Activated T-cell treated with anti-CD3 and anti-CD28 coated beads, Interleukin-2, amount 50 U/mL, for 24 hours (primary cell): ENCODE results near the gene ZNF469.

Source experiments
- DNase-seq: peaks from one replicate; pipeline ENCODE4 v3.0.0-alpha.2; 2020
- H3K27ac Mint-ChIP-seq: 2 replicates; pipeline ENCODE4 v1.8.0; 2020; ENCODE audit warnings: mild to moderate bottlenecking, mixed read lengths
- H3K27me3 Mint-ChIP-seq: 2 replicates; pipeline ENCODE4 v1.8.0; 2020; ENCODE audit warnings: mixed read lengths
- H3K36me3 Mint-ChIP-seq: 2 replicates; pipeline ENCODE4 v1.8.0; 2020; ENCODE audit warnings: low read depth, mixed read lengths
- H3K4me1 Mint-ChIP-seq: 2 replicates; pipeline ENCODE4 v1.8.0; 2020; ENCODE audit warnings: low read depth, mixed read lengths
- H3K4me3 Mint-ChIP-seq: 2 replicates; pipeline ENCODE4 v1.8.0; 2020; ENCODE audit warnings: mild to moderate bottlenecking, moderate library complexity, mixed read lengths
- H3K9me3 Mint-ChIP-seq: 2 replicates; pipeline ENCODE4 v1.8.0; 2020; ENCODE audit warnings: mixed read lengths

Gene ZNF469

GRCh38 chr16:88387180-88387765 is 4.5 kb downstream of the ZNF469 start:
- H3K4me1 Mint-ChIP-seq = peaks cover 8% of the 10 kb centered on the region
- no peaks in the 10 kb centered on the region for H3K9me3 Mint-ChIP-seq
- DNase-seq = no peak
- H3K36me3 Mint-ChIP-seq = no peaks in the 10 kb centered on the region
- peaks cover 49% of the 10 kb centered on the region for H3K27me3 Mint-ChIP-seq
- no peak overlapping the region for H3K27ac Mint-ChIP-seq
- no peak overlapping the region for H3K4me3 Mint-ChIP-seq

- Mint-ChIP-seq H3K4me1 (peaks cover 5% of the 10 kb centered on the region), H3K36me3 (no peaks in the 10 kb centered on the region), H3K27ac (no peak overlapping the region), H3K27me3 (peaks cover 51% of the 10 kb centered on the region), H3K9me3 (no peaks in the 10 kb centered on the region), H3K4me3 (no peak overlapping the region)
- DNase-seq = no peak
Observed at GRCh38 chr16:88387941-88388627, 5.3 kb downstream of the ZNF469 start.

GRCh38 chr16:88389191-88389590 is 6.4 kb downstream of the ZNF469 start:
- Mint-ChIP-seq H3K27ac (no peak overlapping the region), H3K27me3 (peaks cover 51% of the 10 kb centered on the region), H3K4me1 (peaks cover 2% of the 10 kb centered on the region), H3K4me3 (no peak overlapping the region), H3K9me3 (no peaks in the 10 kb centered on the region), H3K36me3 (no peaks in the 10 kb centered on the region)
- DNase-seq = no peak

DNA sequence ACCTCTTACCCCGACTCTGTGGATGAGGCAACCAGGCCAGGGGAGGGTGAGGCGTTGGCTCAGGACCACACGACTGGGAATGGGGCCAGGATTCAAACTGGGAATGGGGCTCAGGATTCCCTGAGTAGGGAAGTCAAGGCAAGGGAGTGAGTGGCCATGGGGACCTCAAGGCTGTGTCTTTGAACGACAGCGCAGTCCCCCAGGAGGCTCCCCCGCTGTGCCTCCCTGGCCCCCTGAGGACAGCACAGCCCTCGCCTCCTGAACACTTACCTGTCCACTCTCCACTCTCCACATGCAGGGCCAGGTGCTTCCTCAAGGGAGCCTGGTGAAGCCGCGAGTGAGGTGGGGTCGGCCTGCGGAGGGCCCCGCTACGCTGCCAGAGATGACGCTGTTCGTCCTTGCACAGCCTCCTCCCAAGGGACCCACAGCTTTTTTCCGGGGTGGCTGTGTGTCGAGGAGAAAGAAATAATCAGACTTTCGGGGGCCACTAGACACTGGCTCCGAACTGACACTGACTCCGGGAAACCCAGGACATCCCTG is 6.9 kb downstream of the ZNF469 start:
- Mint-ChIP-seq H3K4me1 (no peaks in the 10 kb centered on the region), H3K9me3 (no peaks in the 10 kb centered on the region), H3K36me3 (no peaks in the 10 kb centered on the region), H3K27me3 (peaks cover 51% of the 10 kb centered on the region), H3K27ac (no peak overlapping the region), H3K4me3 (no peak overlapping the region)
- DNase-seq = no peak

GRCh38 chr16:88390265-88390664 is 7.5 kb downstream of the ZNF469 start:
- peaks cover 48% of the 10 kb centered on the region for H3K27me3 Mint-ChIP-seq
- H3K4me3 Mint-ChIP-seq = no peak overlapping the region
- DNase-seq = no peak
- no peaks in the 10 kb centered on the region for H3K9me3 Mint-ChIP-seq
- no peaks in the 10 kb centered on the region for H3K36me3 Mint-ChIP-seq
- no peaks in the 10 kb centered on the region for H3K4me1 Mint-ChIP-seq
- H3K27ac Mint-ChIP-seq = no peak overlapping the region

DNA sequence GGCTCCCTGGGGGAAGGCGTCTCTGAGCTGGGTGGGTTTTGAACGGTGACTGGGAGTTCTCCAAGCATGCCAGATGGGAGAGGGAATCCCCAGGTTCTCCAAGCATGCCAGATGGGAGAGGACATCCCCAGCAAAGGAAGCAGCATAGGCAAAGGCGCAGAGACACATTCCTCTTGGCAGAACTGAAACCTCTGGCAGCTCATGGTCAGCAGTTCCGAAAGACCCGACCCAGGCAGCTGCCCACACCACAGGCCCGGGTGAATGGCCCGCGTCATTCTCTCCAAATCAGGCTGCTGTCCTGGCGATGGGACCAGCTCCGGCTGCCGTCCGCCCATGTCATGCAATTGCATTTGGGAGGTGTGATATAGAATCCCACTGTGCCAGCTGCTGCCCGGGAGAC is 8.0 kb downstream of the ZNF469 start:
- peaks cover 43% of the 10 kb centered on the region for H3K27me3 Mint-ChIP-seq
- no peak overlapping the region for H3K27ac Mint-ChIP-seq
- no peaks in the 10 kb centered on the region for H3K4me1 Mint-ChIP-seq
- no peaks in the 10 kb centered on the region for H3K9me3 Mint-ChIP-seq
- H3K4me3 Mint-ChIP-seq = no peak overlapping the region
- no peaks in the 10 kb centered on the region for H3K36me3 Mint-ChIP-seq
- DNase-seq = no peak

GRCh38 chr16:88391144-88391850 is 8.5 kb downstream of the ZNF469 start:
- Mint-ChIP-seq H3K4me3 (no peak overlapping the region), H3K4me1 (no peaks in the 10 kb centered on the region), H3K27me3 (peaks cover 39% of the 10 kb centered on the region), H3K9me3 (no peaks in the 10 kb centered on the region), H3K27ac (no peak overlapping the region), H3K36me3 (no peaks in the 10 kb centered on the region)
- no peak for DNase-seq

DNA sequence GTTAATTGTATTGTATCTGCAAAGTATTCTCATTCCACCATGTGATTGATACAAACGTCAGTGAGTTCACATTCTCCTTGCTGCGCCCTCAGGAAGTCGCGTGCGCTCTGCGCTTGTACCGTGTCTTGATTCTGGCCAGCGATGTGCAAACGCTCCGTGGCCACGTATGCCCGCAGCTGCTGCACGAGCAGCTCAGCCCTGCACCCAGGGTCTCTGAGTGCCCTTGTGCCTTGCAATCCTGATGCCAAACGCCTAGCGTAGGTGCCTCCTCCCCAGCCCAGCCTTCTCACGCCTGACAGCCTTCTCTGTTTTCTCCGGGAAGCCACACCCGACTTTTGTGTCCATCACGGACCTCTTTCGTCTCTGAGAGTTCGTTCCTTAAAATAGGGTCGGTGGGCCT is 9.4 kb downstream of the ZNF469 start:
- no peak overlapping the region for H3K27ac Mint-ChIP-seq
- peaks cover 32% of the 10 kb centered on the region for H3K27me3 Mint-ChIP-seq
- no peaks in the 10 kb centered on the region for H3K4me1 Mint-ChIP-seq
- DNase-seq = no peak
- no peaks in the 10 kb centered on the region for H3K9me3 Mint-ChIP-seq
- no peak overlapping the region for H3K4me3 Mint-ChIP-seq
- no peaks in the 10 kb centered on the region for H3K36me3 Mint-ChIP-seq

DNA sequence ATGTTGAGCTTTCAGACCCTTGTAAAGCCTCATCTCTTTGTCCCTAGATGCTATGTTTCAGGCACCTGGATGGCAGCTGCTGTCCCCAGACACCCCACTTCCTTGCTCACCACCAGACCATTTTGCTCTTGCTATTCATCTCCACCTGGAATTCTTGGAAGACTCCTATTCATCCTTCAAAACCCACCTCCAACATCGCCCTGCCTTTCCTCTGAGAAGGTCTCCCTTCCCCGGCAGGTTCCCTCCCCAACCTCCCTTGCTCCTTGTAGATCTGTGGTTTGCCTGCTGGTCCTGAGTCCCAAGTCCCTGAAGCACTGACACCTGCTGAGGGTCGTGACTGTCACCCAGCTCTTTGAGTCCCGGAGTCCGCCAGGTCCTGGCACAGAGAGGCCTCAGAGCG is 9.9 kb downstream of the ZNF469 start:
- H3K9me3 Mint-ChIP-seq = no peaks in the 10 kb centered on the region
- DNase-seq = no peak
- H3K4me3 Mint-ChIP-seq = no peak overlapping the region
- no peak overlapping the region for H3K27ac Mint-ChIP-seq
- no peaks in the 10 kb centered on the region for H3K36me3 Mint-ChIP-seq
- no peaks in the 10 kb centered on the region for H3K4me1 Mint-ChIP-seq
- H3K27me3 Mint-ChIP-seq = peaks cover 32% of the 10 kb centered on the region

DNA sequence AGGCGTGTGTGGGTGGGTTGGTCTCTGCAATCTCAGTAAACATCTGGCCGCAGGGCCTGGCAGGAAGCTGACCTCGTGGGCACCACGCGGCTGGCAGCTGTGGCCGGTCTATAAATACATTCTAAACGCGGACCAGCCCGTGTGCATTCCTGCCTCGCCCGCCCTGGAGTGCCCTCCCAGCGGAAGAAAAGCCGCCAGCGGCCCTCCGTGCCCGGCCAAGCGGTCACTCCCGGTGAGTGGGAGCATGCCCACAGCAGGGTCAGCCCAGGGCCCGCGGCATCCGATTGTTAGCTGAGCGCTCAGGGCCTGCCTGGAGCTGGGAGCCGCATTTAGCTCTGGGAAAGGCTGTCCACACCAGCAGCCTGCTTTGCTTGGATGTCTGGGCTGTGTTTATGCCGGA is 10.3 kb downstream of the ZNF469 start:
- no peak overlapping the region for H3K4me3 Mint-ChIP-seq
- peaks cover under 1% of the 10 kb centered on the region for H3K9me3 Mint-ChIP-seq
- no peaks in the 10 kb centered on the region for H3K36me3 Mint-ChIP-seq
- no peak overlapping the region for H3K27ac Mint-ChIP-seq
- H3K4me1 Mint-ChIP-seq = no peaks in the 10 kb centered on the region
- no peak for DNase-seq
- H3K27me3 Mint-ChIP-seq = peaks cover 32% of the 10 kb centered on the region

- DNase-seq = no peak
- Mint-ChIP-seq H3K4me3 (no peak overlapping the region), H3K27ac (no peak overlapping the region), H3K4me1 (no peaks in the 10 kb centered on the region), H3K27me3 (peaks cover 32% of the 10 kb centered on the region), H3K36me3 (no peaks in the 10 kb centered on the region), H3K9me3 (peaks cover 3% of the 10 kb centered on the region)
Observed at GRCh38 chr16:88393571-88393970, 10.8 kb downstream of the ZNF469 start.

GRCh38 chr16:88394426-88394825 is 11.7 kb downstream of the ZNF469 start:
- H3K4me3 Mint-ChIP-seq = no peak overlapping the region
- H3K27me3 Mint-ChIP-seq = peaks cover 27% of the 10 kb centered on the region

DNA sequence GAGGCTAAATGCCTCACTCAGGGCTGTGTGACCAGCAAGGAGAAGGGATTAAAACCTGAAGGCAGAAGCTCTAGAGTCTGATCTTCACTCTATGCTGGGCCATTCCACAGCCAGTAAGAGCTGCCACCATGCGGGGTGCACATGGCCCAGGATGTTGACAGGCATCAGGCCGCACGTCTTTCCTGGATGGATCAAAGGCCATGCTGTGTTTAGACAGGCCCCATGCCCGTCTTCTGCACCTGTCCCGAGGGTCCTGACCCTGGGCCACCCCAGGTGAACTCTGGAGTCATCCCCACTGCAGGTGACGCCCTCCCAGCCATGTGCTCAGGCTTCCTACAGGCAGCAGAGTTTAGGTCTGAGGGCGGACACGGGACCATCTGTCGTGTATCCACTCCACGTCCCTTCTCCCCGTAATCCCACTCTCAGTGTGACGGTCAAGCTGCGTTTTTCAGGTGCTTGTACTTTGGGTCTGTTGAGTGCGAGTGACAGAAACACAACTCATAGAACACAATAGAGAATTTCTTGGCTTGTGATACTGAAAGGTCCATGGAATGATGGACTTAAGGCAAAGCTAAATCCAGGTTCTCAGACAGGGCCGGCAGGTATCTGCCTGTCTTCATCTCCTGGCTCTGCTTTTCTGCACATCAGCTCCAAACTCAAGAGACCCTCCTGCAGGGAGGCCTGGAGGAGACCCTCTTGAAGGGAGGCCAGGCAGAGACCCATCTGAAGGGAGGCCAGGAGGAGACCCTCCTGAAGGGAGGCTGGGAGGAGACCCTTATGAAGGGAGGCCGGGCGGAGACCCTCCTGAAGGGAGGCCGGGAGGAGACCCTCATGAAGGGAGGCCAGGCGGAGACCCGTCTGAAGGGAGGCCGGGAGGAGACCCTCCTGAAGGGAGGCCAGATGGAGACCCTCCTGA is 13.2 kb downstream of the ZNF469 start:
- H3K27ac Mint-ChIP-seq = no peak overlapping the region
- no peaks in the 10 kb centered on the region for H3K4me1 Mint-ChIP-seq
- H3K27me3 Mint-ChIP-seq = peaks cover 21% of the 10 kb centered on the region
- DNase-seq = no peak
- no peak overlapping the region for H3K4me3 Mint-ChIP-seq
- H3K9me3 Mint-ChIP-seq = peaks cover 3% of the 10 kb centered on the region
- H3K36me3 Mint-ChIP-seq = no peaks in the 10 kb centered on the region

More at GRCh38 chr16:88394426-88394825, 11.7 kb downstream of the ZNF469 start:
- Mint-ChIP-seq H3K36me3 (no peaks in the 10 kb centered on the region), H3K4me1 (no peaks in the 10 kb centered on the region), H3K27ac (no peak overlapping the region), H3K9me3 (peaks cover 3% of the 10 kb centered on the region)
- DNase-seq = no peak

- Mint-ChIP-seq H3K27me3 (peaks cover 10% of the 10 kb centered on the region), H3K27ac (no peak overlapping the region), H3K9me3 (peaks cover 3% of the 10 kb centered on the region), H3K36me3 (no peaks in the 10 kb centered on the region), H3K4me1 (no peaks in the 10 kb centered on the region), H3K4me3 (no peak overlapping the region)
- no peak for DNase-seq
Observed at GRCh38 chr16:88398170-88398873, 15.6 kb downstream of the ZNF469 start.
